Kasumi-1 (cell line): ENCODE results near the gene SCAMP2.

ENCODE experiments used
- DNase-seq, 2 experiments: peaks; one replicate each; lab custom pipeline; 2025; lab: John Stamatoyannopoulos, UW

SCAMP2 gene

GRCh38 chr15:74857671-74858368 is 15.3 kb downstream of the SCAMP2 start:
- no peak for DNase-seq

DNA sequence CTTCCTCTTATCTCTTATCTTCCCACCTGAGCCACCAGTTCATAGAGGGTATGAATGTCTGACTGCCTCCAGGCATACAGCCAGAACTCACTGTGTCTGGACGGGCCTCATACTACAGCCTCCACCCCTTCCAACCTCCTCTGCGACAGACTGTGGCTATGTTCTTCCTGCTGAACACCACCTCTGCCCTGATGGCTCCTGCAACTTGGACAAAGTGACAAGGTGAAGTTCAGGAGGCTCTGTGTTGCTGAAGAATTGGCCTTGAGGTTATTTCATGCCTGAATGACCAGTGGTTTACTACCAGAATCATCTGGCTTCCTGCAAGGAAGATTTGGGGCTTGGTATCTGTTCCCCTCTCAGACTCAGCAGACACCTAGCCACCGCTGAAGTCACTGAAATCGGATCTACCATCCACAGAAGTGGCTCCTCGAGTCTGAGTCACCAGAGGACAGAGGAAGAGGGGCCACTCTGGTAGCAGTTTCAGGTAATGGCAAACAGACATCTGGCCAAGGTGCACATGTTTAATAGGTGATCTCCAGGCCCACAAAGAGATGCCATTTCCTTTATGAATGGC is 16.0 kb downstream of the SCAMP2 start:
- DNase-seq, result peak in 1 of 2 experiments; percentile 27

GRCh38 chr15:74856537-74856936 is 16.6 kb downstream of the SCAMP2 start:
- DNase-seq, result no peak

GRCh38 chr15:74855857-74856256 is 17.3 kb downstream of the SCAMP2 start:
- no peak for DNase-seq

DNA sequence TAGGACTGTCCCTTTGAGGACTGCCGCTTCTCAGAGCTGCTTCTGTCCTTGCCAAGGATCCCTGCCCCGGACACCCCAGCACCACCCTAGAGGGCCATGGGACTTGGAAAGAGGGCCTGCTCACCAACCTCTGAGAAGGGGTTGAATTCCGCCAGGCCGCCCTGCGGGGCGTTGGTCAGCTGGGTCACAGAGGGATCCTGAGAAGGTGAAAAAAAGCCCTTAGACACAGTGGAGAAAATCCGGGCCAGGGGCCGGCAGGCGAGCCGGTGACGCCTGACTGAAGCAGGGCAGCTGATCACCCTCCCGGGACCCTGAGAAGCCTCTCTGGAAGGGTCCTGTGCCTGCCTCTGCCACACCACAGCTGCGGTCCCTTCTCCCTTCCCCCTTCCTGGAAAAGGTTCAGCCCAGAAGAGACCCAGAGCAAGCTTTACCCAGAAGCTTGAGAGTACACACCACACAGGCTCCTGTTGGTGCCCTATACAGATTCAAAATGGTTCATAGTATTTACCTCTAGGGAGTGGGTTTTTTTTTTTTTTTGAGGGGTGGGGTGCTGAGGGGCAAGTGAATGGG is 18.6 kb downstream of the SCAMP2 start:
- no peak for DNase-seq

DNA sequence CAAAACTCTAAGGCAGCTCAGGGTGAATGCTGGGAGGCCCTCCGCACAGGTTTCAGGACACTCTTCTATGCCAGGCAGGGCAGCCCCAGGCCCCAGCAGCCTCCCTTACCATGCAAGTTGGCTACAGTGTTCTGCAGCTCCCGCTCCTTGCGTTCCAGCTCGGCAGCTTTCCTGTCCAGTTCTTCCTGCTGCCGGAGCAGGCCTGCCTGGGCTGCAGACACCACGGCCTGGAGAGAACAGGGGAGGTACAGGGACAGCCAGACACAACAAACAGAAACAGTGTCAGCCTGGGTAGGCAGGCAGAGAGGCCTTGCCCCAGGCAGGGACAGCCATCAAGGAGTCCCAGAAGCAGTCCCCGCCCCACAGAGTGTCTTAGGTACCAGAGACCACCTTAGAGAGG is 21.2 kb downstream of the SCAMP2 start:
- DNase-seq, result no peak

GRCh38 chr15:74850393-74850792 is 22.8 kb downstream of the SCAMP2 start:
- no peak for DNase-seq

GRCh38 chr15:74847432-74847831 is 25.7 kb downstream of the SCAMP2 start:
- no peak for DNase-seq

- no peak for DNase-seq
Measured at GRCh38 chr15:74845581-74845980, 27.6 kb downstream of the SCAMP2 start.

DNA sequence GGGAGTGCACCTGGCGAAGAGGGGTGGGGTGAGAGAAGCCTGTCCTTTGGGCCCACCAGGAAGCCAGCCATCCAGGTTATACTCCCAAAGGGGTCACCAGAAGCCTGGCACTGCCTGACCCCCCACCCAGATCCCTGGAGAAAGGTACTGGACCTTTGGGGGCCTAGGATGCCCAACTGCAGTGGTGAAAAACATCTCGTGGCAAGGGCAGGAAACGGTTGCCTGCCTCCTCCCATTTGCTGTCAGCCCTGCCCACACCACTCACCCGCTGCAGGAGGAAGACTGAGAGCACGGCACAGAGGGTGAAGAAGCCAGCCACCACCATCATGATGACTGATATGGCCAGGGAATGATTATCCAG is 28.0 kb downstream of the SCAMP2 start:
- DNase-seq, result peak in 1 of 2 experiments; percentile 4

GRCh38 chr15:74844319-74845207 is 28.6 kb downstream of the SCAMP2 start:
- no peak for DNase-seq

DNA sequence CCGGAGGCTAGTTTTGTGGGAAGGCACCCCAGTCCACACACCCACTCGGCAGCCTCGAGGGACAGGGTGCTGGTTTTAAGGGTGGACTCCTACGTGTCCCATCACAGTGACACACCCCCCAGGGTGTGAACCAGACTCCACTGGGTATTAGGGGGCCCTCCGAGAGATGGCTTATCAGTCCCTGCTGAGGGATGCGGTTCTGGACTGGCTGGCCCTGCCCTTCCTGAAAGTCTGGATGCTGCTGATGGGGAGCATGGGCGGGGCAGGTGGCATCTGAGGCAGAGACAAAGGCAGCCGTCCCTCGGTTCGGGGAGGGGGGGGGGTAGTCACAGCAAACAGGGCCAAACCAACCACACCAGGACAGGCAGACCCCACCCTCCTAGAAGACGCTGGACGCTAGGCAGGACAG is 29.3 kb downstream of the SCAMP2 start:
- DNase-seq, result no peak

DNA sequence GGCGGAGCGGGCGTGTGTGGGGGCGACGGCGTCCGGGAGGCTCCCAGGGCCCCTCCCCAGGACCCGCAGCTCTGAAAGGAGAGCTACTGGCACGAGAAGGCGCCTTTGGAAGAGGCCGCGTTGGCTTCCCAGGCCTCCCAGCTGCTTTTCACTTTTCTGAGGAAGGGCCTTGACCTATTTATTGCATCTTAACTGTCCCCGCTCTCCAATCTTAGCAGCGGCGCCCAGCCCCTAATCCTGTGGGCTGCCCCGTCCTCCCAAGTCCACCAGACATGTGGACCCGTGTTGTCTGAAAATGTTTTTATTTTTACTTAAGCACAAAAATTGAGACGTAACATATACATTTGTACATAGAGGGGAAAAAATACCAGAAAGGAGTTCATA is 29.7 kb downstream of the SCAMP2 start:
- DNase-seq, result no peak

GRCh38 chr15:74842581-74843444 is 30.4 kb downstream of the SCAMP2 start, which contains the start of gene ULK3:
Gene ULK3 (minus strand): TSS chr15:74843156. CDS start chr15:74843105, 51 bp downstream.
- peak; percentile 85 to 87 for DNase-seq

- DNase-seq, result no peak
Measured at GRCh38 chr15:74841891-74842373, 31.2 kb downstream of the SCAMP2 start.

GRCh38 chr15:74840851-74841775 is 32.1 kb downstream of the SCAMP2 start:
- no peak for DNase-seq

- DNase-seq, result no peak
Measured at GRCh38 chr15:74839526-74840395, 33.4 kb downstream of the SCAMP2 start.

- no peak for DNase-seq
Measured at GRCh38 chr15:74838746-74839525, 34.2 kb downstream of the SCAMP2 start.

GRCh38 chr15:74838137-74838516 is 35.0 kb downstream of the SCAMP2 start:
- no peak for DNase-seq
